Measurements from ENCODE around the gene SEC14L6.
"Not testable (repeated sequence)": the region's sequence is repeated elsewhere in the genome, so short reads cannot be mapped to it uniquely, and the experiment has no call there.

The SEC14L6 gene

DNA sequence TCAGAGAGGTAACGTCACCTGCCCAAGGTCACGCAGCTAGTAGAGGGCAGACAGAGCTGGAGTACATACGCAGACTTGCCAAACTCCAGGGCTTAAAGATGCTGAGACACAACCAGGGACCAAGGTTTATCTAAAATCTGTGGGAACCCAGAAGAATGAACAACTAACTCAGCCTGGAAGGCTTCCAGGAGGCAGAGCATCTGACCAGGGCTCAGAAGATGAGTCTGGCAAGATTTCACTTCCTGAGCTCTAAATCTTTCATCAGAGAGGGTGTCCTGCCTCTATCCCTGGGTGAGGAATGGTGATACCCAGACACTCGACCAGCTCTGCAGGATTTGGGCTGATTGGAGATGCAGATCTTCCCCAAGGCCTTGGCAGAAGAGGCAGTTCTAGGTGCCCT is 18.8 kb upstream of the SEC14L6 start:
- Histone ChIP-seq H3K27me3 (ENCODE audit: control insufficient read depth, insufficient read depth, low read length) (peaks cover 33% of the 10 kb centered on the region), H3K9me3 (replicated peaks; ENCODE audit: low read length) (no peaks in the 10 kb centered on the region), H3K9ac (ENCODE audit: low read depth, low read length) (no peak overlapping the region), H3K4me1 (ENCODE audit: control insufficient read depth, insufficient read depth, low read length) (no peaks in the 10 kb centered on the region), H3K4me2 (ENCODE audit: low read length) (no peak overlapping the region), H3K36me3 (ENCODE audit: insufficient read depth, low read length) (no peaks in the 10 kb centered on the region), H3K4me3 (ENCODE audit: low read length) (no peak overlapping the region)

GRCh38 chr22:30564761-30565119 is 18.2 kb upstream of the SEC14L6 start:
- no peaks in the 10 kb centered on the region for H3K36me3 ChIP-seq (ENCODE audit: insufficient read depth, low read length)
- no peaks in the 10 kb centered on the region for H3K9me3 ChIP-seq (replicated peaks; ENCODE audit: low read length)
- no peak overlapping the region for H3K4me3 ChIP-seq (ENCODE audit: low read length)
- H3K9ac ChIP-seq (ENCODE audit: low read depth, low read length) = no peak overlapping the region
- peaks cover 28% of the 10 kb centered on the region for H3K27me3 ChIP-seq (ENCODE audit: control insufficient read depth, insufficient read depth, low read length)
- H3K4me1 ChIP-seq (ENCODE audit: control insufficient read depth, insufficient read depth, low read length) = no peaks in the 10 kb centered on the region
- no peak overlapping the region for H3K4me2 ChIP-seq (ENCODE audit: low read length)

DNA sequence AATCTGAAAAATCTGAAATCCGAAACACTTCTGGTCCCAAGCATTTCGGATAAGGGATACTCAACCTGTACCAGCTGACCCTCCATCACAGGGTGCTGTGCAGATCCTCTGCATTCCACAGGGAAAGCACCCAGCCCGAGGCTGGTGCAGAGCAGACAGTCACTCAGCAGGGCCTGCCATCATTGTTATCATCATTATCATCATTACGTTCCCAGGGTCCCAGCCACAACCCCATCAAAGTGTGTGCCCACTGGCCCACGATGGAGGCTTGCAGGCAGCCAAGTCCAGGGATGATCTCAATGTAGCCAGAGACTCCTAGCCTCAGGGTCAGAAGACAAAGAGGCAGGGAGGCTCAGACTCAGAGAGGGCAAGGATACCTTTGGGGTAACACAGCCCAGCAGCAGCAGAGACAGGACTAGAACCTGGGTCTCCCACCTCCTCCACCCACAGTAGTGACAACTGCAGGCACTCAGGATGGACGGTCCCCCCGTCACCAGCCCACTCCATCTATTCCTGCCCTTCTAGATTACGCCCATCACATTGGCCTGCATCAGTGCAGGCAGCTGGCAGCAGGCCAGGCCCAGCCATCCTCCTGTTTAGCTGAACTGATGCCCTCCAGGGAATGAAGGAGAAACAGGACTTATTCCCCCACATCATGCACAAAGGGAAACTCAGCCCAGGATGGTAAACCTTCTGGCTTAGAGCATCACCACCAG is 17.7 kb upstream of the SEC14L6 start:
- Histone ChIP-seq H3K4me1 (ENCODE audit: control insufficient read depth, insufficient read depth, low read length) (no peaks in the 10 kb centered on the region), H3K27me3 (ENCODE audit: control insufficient read depth, insufficient read depth, low read length) (peaks cover 28% of the 10 kb centered on the region), H3K4me3 (ENCODE audit: low read length) (no peak overlapping the region), H3K36me3 (ENCODE audit: insufficient read depth, low read length) (no peaks in the 10 kb centered on the region), H3K4me2 (ENCODE audit: low read length) (no peak overlapping the region), H3K9ac (ENCODE audit: low read depth, low read length) (no peak overlapping the region), H3K9me3 (replicated peaks; ENCODE audit: low read length) (no peaks in the 10 kb centered on the region)

DNA sequence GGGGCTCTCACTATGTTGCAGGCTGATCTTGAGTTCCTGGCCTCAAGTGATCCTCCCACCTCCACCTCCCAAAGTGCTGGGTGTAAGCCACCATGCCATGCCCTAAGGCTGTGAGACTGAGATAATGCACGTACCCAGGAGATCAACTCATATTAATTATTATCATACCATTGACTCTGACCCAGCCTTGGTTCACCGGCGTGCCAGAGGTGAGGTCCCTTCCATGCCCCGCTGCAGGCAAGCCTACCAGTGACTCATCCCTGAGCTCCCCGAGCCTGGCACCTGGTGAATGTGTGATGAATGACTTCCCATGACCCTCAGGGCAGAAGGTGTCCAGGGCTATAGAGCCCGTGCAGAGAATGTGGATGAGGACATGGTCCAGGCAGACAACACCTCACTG is 15.8 kb upstream of the SEC14L6 start:
- H3K4me2 ChIP-seq (ENCODE audit: low read length) = no peak overlapping the region
- H3K9me3 ChIP-seq (replicated peaks; ENCODE audit: low read length) = no peaks in the 10 kb centered on the region
- H3K4me3 ChIP-seq (ENCODE audit: low read length) = no peak overlapping the region
- no peak overlapping the region for H3K9ac ChIP-seq (ENCODE audit: low read depth, low read length)
- H3K27me3 ChIP-seq (ENCODE audit: control insufficient read depth, insufficient read depth, low read length) = peaks cover 22% of the 10 kb centered on the region
- H3K36me3 ChIP-seq (ENCODE audit: insufficient read depth, low read length) = no peaks in the 10 kb centered on the region
- H3K4me1 ChIP-seq (ENCODE audit: control insufficient read depth, insufficient read depth, low read length) = no peaks in the 10 kb centered on the region

GRCh38 chr22:30561402-30562189 is 15.1 kb upstream of the SEC14L6 start:
- Histone ChIP-seq H3K4me1 (ENCODE audit: control insufficient read depth, insufficient read depth, low read length) (no peaks in the 10 kb centered on the region), H3K9me3 (replicated peaks; ENCODE audit: low read length) (no peaks in the 10 kb centered on the region), H3K36me3 (ENCODE audit: insufficient read depth, low read length) (no peaks in the 10 kb centered on the region), H3K9ac (ENCODE audit: low read depth, low read length) (no peak overlapping the region), H3K27me3 (ENCODE audit: control insufficient read depth, insufficient read depth, low read length) (peaks cover 22% of the 10 kb centered on the region), H3K4me3 (ENCODE audit: low read length) (no peak overlapping the region), H3K4me2 (ENCODE audit: low read length) (no peak overlapping the region)

DNA sequence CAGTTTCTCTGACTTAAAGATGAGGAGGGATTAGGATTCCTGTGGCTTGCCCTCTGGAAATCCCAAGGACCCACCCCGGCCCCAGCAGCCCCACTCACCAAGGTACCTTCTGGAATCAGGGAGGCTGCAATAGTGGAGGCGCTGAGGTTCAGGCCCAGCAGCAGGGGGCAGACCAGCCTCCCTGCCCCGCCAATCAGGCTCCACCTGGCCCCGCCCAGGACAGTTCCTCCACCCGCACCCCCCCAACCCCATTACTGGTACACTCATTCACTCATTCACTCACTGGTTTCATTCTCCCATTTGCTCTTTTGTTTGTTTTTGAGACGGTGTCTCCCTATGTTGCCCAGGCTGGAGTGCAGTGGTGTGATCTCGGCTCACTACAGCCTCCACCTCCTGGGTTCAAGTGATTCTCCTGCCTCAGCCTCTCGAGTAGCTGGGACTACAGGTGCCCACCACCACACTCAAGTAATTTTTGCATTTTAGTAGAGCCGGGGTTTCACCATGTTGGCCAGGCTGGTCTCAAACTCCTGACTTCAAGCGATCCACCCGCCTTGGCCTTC is 14.2 kb upstream of the SEC14L6 start:
- not testable (repeated sequence) for H3K36me3 ChIP-seq (ENCODE audit: insufficient read depth, low read length); H3K4me1 ChIP-seq (ENCODE audit: control insufficient read depth, insufficient read depth, low read length); H3K9ac ChIP-seq (ENCODE audit: low read depth, low read length); H3K4me2 ChIP-seq (ENCODE audit: low read length); H3K9me3 ChIP-seq (replicated peaks; ENCODE audit: low read length); H3K4me3 ChIP-seq (ENCODE audit: low read length)
- peaks cover 15% of the 10 kb centered on the region for H3K27me3 ChIP-seq (ENCODE audit: control insufficient read depth, insufficient read depth, low read length)

DNA sequence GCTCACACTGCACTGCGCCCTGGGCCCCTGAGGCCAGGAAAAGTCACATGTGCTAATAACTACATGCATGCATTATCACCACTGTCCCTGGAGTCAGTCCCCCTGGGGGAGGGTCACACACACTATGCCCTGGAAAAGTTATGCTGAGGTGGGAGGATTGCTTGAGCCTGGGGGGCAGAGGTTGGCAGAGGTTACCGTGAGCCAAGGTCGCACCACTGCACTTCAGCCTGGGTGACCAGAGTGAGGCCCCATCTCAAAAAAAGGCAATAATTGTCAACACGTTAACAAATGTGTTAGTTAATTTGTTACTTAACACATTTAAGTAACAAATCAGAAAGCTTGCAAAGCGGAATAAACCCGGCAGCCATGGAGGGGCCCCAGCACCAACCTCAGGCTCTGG is 13.3 kb upstream of the SEC14L6 start:
- no peaks in the 10 kb centered on the region for H3K9me3 ChIP-seq (replicated peaks; ENCODE audit: low read length)
- H3K4me2 ChIP-seq (ENCODE audit: low read length) = no peak overlapping the region
- no peak overlapping the region for H3K9ac ChIP-seq (ENCODE audit: low read depth, low read length)
- H3K27me3 ChIP-seq (ENCODE audit: control insufficient read depth, insufficient read depth, low read length) = peaks cover 7% of the 10 kb centered on the region
- H3K36me3 ChIP-seq (ENCODE audit: insufficient read depth, low read length) = no peaks in the 10 kb centered on the region
- H3K4me1 ChIP-seq (ENCODE audit: control insufficient read depth, insufficient read depth, low read length) = no peaks in the 10 kb centered on the region
- H3K4me3 ChIP-seq (ENCODE audit: low read length) = no peak overlapping the region

GRCh38 chr22:30557243-30557642 is 10.7 kb upstream of the SEC14L6 start:
- Histone ChIP-seq H3K4me3 (ENCODE audit: low read length) (no peak overlapping the region), H3K9ac (ENCODE audit: low read depth, low read length) (no peak overlapping the region), H3K4me2 (ENCODE audit: low read length) (no peak overlapping the region), H3K36me3 (ENCODE audit: insufficient read depth, low read length) (no peaks in the 10 kb centered on the region), H3K9me3 (replicated peaks; ENCODE audit: low read length) (no peaks in the 10 kb centered on the region), H3K27me3 (ENCODE audit: control insufficient read depth, insufficient read depth, low read length) (no peaks in the 10 kb centered on the region), H3K4me1 (ENCODE audit: control insufficient read depth, insufficient read depth, low read length) (no peaks in the 10 kb centered on the region)

DNA sequence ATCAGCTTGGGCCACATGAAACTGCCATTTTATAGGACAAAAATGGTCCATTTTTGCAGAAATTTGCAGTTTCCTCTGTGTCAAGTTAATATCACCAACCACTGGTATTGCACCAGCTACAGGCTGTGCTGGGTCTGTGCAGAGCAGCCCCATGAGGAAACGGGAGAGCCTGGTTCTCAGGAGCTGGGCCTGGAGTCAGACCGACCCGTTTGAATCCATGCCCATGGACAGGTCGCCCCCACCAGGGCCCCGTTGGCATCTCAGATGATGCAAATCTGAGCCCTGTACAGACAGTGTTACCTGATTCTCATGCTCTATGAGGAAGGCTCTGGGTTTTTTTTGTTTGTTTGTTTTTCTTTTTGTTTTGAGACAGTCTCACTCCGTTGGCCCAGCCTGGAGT is 9.8 kb upstream of the SEC14L6 start:
- no peaks in the 10 kb centered on the region for H3K4me1 ChIP-seq (ENCODE audit: control insufficient read depth, insufficient read depth, low read length)
- H3K9ac ChIP-seq (ENCODE audit: low read depth, low read length) = no peak overlapping the region
- no peak overlapping the region for H3K4me2 ChIP-seq (ENCODE audit: low read length)
- H3K9me3 ChIP-seq (replicated peaks; ENCODE audit: low read length) = no peaks in the 10 kb centered on the region
- H3K4me3 ChIP-seq (ENCODE audit: low read length) = no peak overlapping the region
- no peaks in the 10 kb centered on the region for H3K27me3 ChIP-seq (ENCODE audit: control insufficient read depth, insufficient read depth, low read length)
- H3K36me3 ChIP-seq (ENCODE audit: insufficient read depth, low read length) = no peaks in the 10 kb centered on the region

DNA sequence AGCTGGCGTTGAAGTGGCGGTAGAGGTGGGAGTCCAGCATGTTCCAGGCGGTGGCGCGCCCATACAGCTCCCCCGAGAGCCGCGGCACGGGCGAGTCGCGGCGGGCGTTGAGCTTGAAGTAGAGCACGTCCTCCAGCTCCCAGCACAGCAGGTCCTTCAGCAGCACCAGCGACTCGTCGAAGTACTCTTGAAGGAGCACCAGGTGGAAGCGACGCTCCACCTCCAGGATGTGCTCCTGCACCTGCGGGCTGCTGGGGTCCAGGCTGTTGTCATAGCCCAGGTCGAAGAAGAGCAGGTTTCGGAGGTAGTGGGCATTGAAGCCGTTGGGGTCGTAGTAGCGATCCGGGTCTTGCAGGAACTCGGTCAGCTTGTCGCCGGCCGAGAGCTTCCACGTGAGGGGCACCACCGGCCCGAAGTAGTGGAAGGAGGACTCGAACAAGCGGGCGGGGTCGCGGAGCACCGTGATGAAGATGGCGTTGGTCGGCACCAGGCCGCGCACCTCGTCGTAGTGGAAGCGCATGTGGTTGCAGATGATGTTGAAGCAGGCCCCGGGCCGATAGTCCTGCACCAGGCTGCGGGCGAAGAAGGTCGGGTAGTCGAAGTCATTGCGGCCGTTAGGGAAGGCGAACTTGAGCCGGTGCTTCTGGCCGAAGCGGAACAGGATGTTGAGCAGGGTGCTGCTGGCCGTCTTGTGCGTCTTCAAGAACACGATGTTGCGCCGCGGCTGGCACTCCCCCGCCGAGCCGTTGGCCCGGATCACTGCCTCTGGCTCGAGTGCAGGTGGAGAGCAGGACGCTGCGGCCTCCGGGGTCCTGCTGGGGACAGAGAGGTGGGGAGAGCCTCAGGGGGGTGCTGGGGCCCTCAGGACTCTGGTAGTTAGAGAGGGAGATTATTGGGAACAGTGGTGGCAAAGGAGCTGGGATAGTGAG is 9.0 kb upstream of the SEC14L6 start:
- Histone ChIP-seq H3K4me2 (ENCODE audit: low read length) (no peak overlapping the region), H3K36me3 (ENCODE audit: insufficient read depth, low read length) (no peaks in the 10 kb centered on the region), H3K4me3 (ENCODE audit: low read length) (no peak overlapping the region), H3K4me1 (ENCODE audit: control insufficient read depth, insufficient read depth, low read length) (no peaks in the 10 kb centered on the region), H3K27me3 (ENCODE audit: control insufficient read depth, insufficient read depth, low read length) (no peaks in the 10 kb centered on the region), H3K9ac (ENCODE audit: low read depth, low read length) (no peak overlapping the region), H3K9me3 (replicated peaks; ENCODE audit: low read length) (no peaks in the 10 kb centered on the region)

- Histone ChIP-seq H3K4me2 (ENCODE audit: low read length) (no peak overlapping the region), H3K9me3 (replicated peaks; ENCODE audit: low read length) (no peaks in the 10 kb centered on the region), H3K36me3 (ENCODE audit: insufficient read depth, low read length) (no peaks in the 10 kb centered on the region), H3K9ac (ENCODE audit: low read depth, low read length) (no peak overlapping the region), H3K27me3 (ENCODE audit: control insufficient read depth, insufficient read depth, low read length) (peaks cover 9% of the 10 kb centered on the region), H3K4me1 (ENCODE audit: control insufficient read depth, insufficient read depth, low read length) (no peaks in the 10 kb centered on the region), H3K4me3 (ENCODE audit: low read length) (no peak overlapping the region)
Observed at GRCh38 chr22:30553971-30554370, 7.4 kb upstream of the SEC14L6 start.

Data from skeletal muscle satellite cell (primary cell).